Tibial artery (tissue), 4 donors: ENCODE measurements around the gene STAT5B.

Source experiments
- DNase-seq, 2 donors: peaks; one replicate each; pipeline ENCODE4 v3.0.0-alpha.2; 2019
- H3K27ac ChIP-seq, 2 donors: fragments of 200-600 bp; sonication (generic) in 1 of 2; 1 replicate in 1 of 2; 2 replicates in 1 of 2; pipeline ENCODE4 v1.5.1; 2018 to 2019; ENCODE audit warnings: mild to moderate bottlenecking in 1 of 2
- H3K27me3 ChIP-seq, 2 donors: fragments of 200-600 bp; sonication (generic) in 1 of 2; one replicate each; pipeline versions ENCODE4 v1.5.1 to v1.6.0; 2016 to 2019
- H3K36me3 ChIP-seq, 3 donors: fragments of 200-600 bp; sonication (generic) in 2 of 3; one replicate each; pipeline ENCODE4 v1.5.1; 2016 to 2019; ENCODE audit warnings: mild to moderate bottlenecking in 2 of 3
- H3K4me1 ChIP-seq, 4 donors: fragments of 200-600 bp; sonication (generic) in 2 of 4; 1 replicate in 3 of 4; 2 replicates in 1 of 4; pipeline ENCODE4 v1.5.1; 2016 to 2019
- H3K4me3 ChIP-seq, 2 donors: fragments of 200-600 bp; sonication (generic) in 1 of 2; 1 replicate in 1 of 2; 2 replicates in 1 of 2; pipeline ENCODE4 v1.5.1; 2018 to 2019; ENCODE audit warnings: mild to moderate bottlenecking in 2 of 2
- H3K9me3 ChIP-seq, 3 donors: fragments of 200-600 bp; sonication (generic) in 1 of 3; one replicate each; pipeline ENCODE4 v1.5.1; 2016 to 2019
- CTCF ChIP-seq, 2 experiments: fragments of 200-600 bp in 1 of 2; fragments of 450-650 bp in 1 of 2; IDR thresholded peaks; one replicate each; pipeline ENCODE4 v1.5.1; 2017 to 2019; ENCODE audit warnings: antibody characterized with exemption in 2 of 2, mild to moderate bottlenecking in 1 of 2, moderate library complexity in 1 of 2
- intact Hi-C: fragments of 100-400 bp; cut with DNase I; formaldehyde crosslinking; loops from one replicate; pipeline ENCODE4 v1.15.0; 2023; ENCODE audit warnings: low total_unique reads

Gene STAT5B

GRCh38 chr17:42274253-42274542, 2.0 kb downstream of the STAT5B start:
- H3K27ac ChIP-seq: no peak overlapping the region
- intact Hi-C loops: no loop called here
- no peaks in the 10 kb centered on the region for H3K9me3 ChIP-seq
- TF ChIP-seq CTCF (IDR thresholded peaks at IDR 0.05): no peak
- H3K36me3 ChIP-seq: no peaks in the 10 kb centered on the region
- DNase-seq: no peak
- peaks cover 0 to 46% (median 10%) of the 10 kb centered on the region in 4 donors for H3K4me1 ChIP-seq
- no peak overlapping the region for H3K4me3 ChIP-seq
- no peaks in the 10 kb centered on the region for H3K27me3 ChIP-seq

GRCh38 chr17:42273474-42274252, 2.5 kb downstream of the STAT5B start:
- H3K36me3 ChIP-seq: no peaks in the 10 kb centered on the region
- no peak for DNase-seq
- intact Hi-C loops: no loop called here
- H3K4me3 ChIP-seq: no peak overlapping the region
- H3K27ac ChIP-seq: no peak overlapping the region
- peaks cover 0 to 46% (median 10%) of the 10 kb centered on the region in 4 donors for H3K4me1 ChIP-seq
- H3K9me3 ChIP-seq: no peaks in the 10 kb centered on the region
- TF ChIP-seq CTCF (IDR thresholded peaks at IDR 0.05): no peak
- no peaks in the 10 kb centered on the region for H3K27me3 ChIP-seq

- Histone ChIP-seq H3K27ac (no peak overlapping the region), H3K27me3 (no peaks in the 10 kb centered on the region), H3K36me3 (no peaks in the 10 kb centered on the region), H3K9me3 (no peaks in the 10 kb centered on the region), H3K4me1 (peaks cover 0 to 43% (median 10%) of the 10 kb centered on the region in 4 donors), H3K4me3 (no peak overlapping the region)
- intact Hi-C loops: no loop called here
- no peak for TF ChIP-seq CTCF (IDR thresholded peaks at IDR 0.05)
- DNase-seq: no peak
Observed at GRCh38 chr17:42272162-42272907, 3.9 kb downstream of the STAT5B start.

GRCh38 chr17:42271779-42272035, 4.5 kb downstream of the STAT5B start:
- Histone ChIP-seq H3K9me3 (no peaks in the 10 kb centered on the region), H3K4me1 (peaks cover 0 to 37% (median 6%) of the 10 kb centered on the region in 4 donors), H3K27ac (no peak overlapping the region), H3K4me3 (no peak overlapping the region), H3K36me3 (no peaks in the 10 kb centered on the region), H3K27me3 (no peaks in the 10 kb centered on the region)
- intact Hi-C loops: no loop called here
- TF ChIP-seq CTCF (IDR thresholded peaks at IDR 0.05): no peak
- DNase-seq: no peak

- no peak overlapping the region for H3K4me3 ChIP-seq
- intact Hi-C loops: no loop called here
- TF ChIP-seq CTCF (IDR thresholded peaks at IDR 0.05): no peak
- DNase-seq: no peak
- peaks cover 0 to 35% (median 6%) of the 10 kb centered on the region in 4 donors for H3K4me1 ChIP-seq
- no peak overlapping the region for H3K27ac ChIP-seq
- no peaks in the 10 kb centered on the region for H3K36me3 ChIP-seq
- no peaks in the 10 kb centered on the region for H3K9me3 ChIP-seq
- H3K27me3 ChIP-seq: no peaks in the 10 kb centered on the region
Observed at GRCh38 chr17:42271006-42271778, 5.0 kb downstream of the STAT5B start.
